ENCODE results near the gene ULK4. TPM values are rescaled to one million over a fixed set of nuclear protein-coding genes. Genes with fewer than 3 reads are reported as not detected.

ULK4 gene
- total RNA-seq, 2 donors from 2014 or later, result 28.7 to 38.4 TPM

DNA sequence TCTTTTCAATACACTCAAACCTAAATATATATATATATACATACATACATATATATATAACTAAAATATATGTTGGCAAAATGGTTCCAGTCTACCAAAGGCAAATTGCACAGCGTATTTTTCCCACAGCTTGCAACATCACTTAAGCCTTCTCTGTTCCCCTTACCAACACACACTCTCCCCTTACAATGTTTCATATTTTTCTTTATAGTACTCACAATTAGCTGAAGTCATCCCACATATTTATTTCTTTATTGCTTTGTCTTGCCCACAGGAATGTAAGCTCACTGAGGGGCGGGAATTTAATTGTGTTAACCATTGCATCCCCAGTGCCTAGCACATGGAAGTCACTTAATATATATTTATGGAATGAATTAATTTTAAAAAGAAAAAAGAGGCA, 288.3 kb downstream of the ULK4 start:
- H3K27me3 ChIP-seq (replicated peaks; ENCODE audit: insufficient read depth), result no peaks in the 10 kb centered on the region
- H3K4me1 ChIP-seq (ENCODE audit: control insufficient read depth in 1 of 2, low read depth in 2 of 2), result no peaks in the 10 kb centered on the region
- ATAC-seq (ENCODE audit: insufficient number of reproducible peaks, low FRiP score, low read depth), result no peak
- DNase-seq (ENCODE audit: low spot score), result no peak
- TF ChIP-seq, protein P1, sequence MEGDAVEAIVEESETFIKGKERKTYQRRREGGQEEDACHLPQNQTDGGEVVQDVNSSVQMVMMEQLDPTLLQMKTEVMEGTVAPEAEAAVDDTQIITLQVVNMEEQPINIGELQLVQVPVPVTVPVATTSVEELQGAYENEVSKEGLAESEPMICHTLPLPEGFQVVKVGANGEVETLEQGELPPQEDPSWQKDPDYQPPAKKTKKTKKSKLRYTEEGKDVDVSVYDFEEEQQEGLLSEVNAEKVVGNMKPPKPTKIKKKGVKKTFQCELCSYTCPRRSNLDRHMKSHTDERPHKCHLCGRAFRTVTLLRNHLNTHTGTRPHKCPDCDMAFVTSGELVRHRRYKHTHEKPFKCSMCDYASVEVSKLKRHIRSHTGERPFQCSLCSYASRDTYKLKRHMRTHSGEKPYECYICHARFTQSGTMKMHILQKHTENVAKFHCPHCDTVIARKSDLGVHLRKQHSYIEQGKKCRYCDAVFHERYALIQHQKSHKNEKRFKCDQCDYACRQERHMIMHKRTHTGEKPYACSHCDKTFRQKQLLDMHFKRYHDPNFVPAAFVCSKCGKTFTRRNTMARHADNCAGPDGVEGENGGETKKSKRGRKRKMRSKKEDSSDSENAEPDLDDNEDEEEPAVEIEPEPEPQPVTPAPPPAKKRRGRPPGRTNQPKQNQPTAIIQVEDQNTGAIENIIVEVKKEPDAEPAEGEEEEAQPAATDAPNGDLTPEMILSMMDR (IDR thresholded peaks at IDR 0.05), result no peak
- no peak overlapping the region for H3K27ac ChIP-seq
- no peaks in the 10 kb centered on the region for H3K9me3 ChIP-seq
- H3K36me3 ChIP-seq, result no peaks in the 10 kb centered on the region
- no peak overlapping the region for H3K4me3 ChIP-seq

DNA sequence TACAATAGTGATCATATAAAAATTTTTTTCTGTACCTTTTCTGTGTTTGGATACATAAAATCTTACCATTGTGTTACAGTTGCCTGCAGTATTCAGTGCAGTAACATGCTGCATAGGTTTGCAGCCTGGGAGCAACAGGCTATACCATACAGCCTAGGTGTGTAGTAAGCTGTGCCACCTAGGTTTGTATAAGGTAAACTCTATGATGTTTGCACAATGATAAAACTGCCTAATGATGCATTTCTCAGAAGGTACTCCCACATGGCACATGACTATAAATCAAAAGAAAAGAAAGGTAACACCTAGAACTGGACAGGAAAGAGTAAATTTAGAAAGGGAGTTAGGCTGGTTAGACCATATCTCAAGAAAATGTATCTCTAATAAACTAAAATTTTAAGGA, 293.5 kb downstream of the ULK4 start:
- Histone ChIP-seq H3K4me1 (ENCODE audit: control insufficient read depth in 1 of 2, low read depth in 2 of 2) (no peaks in the 10 kb centered on the region), H3K36me3 (no peaks in the 10 kb centered on the region), H3K27me3 (replicated peaks; ENCODE audit: insufficient read depth) (no peaks in the 10 kb centered on the region), H3K4me3 (no peak overlapping the region), H3K9me3 (no peaks in the 10 kb centered on the region), H3K27ac (no peak overlapping the region)
- TF ChIP-seq, protein P1 (IDR thresholded peaks at IDR 0.05), result no peak
- DNase-seq (ENCODE audit: low spot score) (no peak), ATAC-seq (ENCODE audit: insufficient number of reproducible peaks, low FRiP score, low read depth) (no peak)

DNA sequence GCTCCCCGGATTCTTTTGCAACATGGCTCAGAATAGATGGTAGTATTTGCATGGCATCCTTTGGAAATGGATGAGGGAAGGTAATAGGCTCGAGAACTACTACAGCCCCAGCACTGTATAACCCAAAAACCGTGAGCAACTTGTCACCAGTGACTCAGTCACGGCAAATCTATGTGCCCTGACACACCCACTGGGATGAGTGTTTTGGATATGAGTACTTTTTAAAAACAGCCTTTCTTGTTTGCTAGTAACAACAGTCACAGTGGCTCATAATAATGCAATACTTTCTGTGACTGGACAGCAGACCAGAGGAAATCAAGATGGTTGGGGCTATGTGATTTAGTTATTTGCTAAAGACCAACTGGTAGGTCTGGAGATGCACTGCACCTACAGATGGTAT, 299.6 kb downstream of the ULK4 start:
- no peaks in the 10 kb centered on the region for H3K27me3 ChIP-seq (replicated peaks; ENCODE audit: insufficient read depth)
- no peaks in the 10 kb centered on the region for H3K9me3 ChIP-seq
- ATAC-seq (ENCODE audit: insufficient number of reproducible peaks, low FRiP score, low read depth) (no peak), DNase-seq (ENCODE audit: low spot score) (no peak)
- TF ChIP-seq, protein P1 (IDR thresholded peaks at IDR 0.05), result no peak
- no peak overlapping the region for H3K4me3 ChIP-seq
- no peaks in the 10 kb centered on the region for H3K4me1 ChIP-seq (ENCODE audit: control insufficient read depth in 1 of 2, low read depth in 2 of 2)
- no peak overlapping the region for H3K27ac ChIP-seq
- H3K36me3 ChIP-seq, result no peaks in the 10 kb centered on the region

DNA sequence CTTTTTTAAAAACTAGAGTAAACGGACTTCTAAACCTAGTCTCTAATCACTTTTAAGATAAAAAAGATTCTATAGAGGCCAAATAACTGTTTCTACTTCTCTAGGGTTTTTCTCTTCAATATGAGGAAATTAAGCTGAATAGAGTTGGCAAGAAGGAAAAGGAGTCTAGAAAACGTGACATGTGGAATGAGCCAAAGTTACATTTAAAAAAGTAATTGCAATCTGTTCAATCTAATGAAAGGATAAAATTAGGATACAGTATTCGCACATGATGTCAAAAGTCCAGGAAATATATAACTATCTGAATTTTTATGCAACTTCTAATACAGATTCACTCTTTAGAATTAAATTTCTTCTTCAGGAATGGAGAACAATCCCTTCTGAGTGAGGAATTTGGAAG, 300.1 kb downstream of the ULK4 start:
- no peaks in the 10 kb centered on the region for H3K27me3 ChIP-seq (replicated peaks; ENCODE audit: insufficient read depth)
- H3K27ac ChIP-seq, result no peak overlapping the region
- DNase-seq (ENCODE audit: low spot score), result no peak
- no peaks in the 10 kb centered on the region for H3K4me1 ChIP-seq (ENCODE audit: control insufficient read depth in 1 of 2, low read depth in 2 of 2)
- H3K9me3 ChIP-seq, result no peaks in the 10 kb centered on the region
- TF ChIP-seq, protein P1 (IDR thresholded peaks at IDR 0.05), result no peak
- no peak overlapping the region for H3K4me3 ChIP-seq
- H3K36me3 ChIP-seq, result no peaks in the 10 kb centered on the region
- no peak for ATAC-seq (ENCODE audit: insufficient number of reproducible peaks, low FRiP score, low read depth)

DNA sequence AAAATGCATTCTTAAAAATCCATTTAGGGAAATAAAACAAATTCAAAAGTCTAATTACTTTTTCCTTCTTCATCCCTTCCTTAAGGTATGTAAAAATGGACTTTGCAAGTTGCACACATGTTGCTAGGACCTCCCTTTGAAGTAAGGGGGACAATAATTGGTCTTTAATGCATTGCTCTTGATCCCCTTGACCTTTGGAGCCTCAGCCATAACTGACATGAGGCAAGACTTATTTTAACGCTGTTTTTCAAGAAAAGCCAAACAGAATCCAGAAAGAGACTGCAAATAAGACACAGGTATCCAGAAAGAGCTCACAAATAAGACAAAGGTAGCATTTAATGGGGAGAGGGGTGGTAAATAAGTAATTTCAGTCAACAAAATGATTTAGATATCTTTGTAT, 301.4 kb downstream of the ULK4 start:
- no peaks in the 10 kb centered on the region for H3K4me1 ChIP-seq (ENCODE audit: control insufficient read depth in 1 of 2, low read depth in 2 of 2)
- DNase-seq (ENCODE audit: low spot score) (no peak), ATAC-seq (ENCODE audit: insufficient number of reproducible peaks, low FRiP score, low read depth) (no peak)
- H3K9me3 ChIP-seq, result no peaks in the 10 kb centered on the region
- H3K36me3 ChIP-seq, result no peaks in the 10 kb centered on the region
- TF ChIP-seq, protein P1 (IDR thresholded peaks at IDR 0.05), result no peak
- H3K27ac ChIP-seq, result no peak overlapping the region
- no peak overlapping the region for H3K4me3 ChIP-seq
- no peaks in the 10 kb centered on the region for H3K27me3 ChIP-seq (replicated peaks; ENCODE audit: insufficient read depth)
